Kasumi-1 (cell line): ENCODE measurements around the gene CDV3.

Source experiments
- DNase-seq, 2 experiments: peaks; one replicate each; lab custom pipeline; 2025; lab: John Stamatoyannopoulos, UW

CDV3 gene

GRCh38 chr3:133606342-133606741 lies 32.9 kb downstream of the CDV3 start:
- DNase-seq: no peak

GRCh38 chr3:133606902-133607301 lies 33.4 kb downstream of the CDV3 start:
- no peak for DNase-seq

- no peak for DNase-seq
These were observed 34.3 kb downstream of the CDV3 start for GRCh38 chr3:133607816-133608215.

DNA sequence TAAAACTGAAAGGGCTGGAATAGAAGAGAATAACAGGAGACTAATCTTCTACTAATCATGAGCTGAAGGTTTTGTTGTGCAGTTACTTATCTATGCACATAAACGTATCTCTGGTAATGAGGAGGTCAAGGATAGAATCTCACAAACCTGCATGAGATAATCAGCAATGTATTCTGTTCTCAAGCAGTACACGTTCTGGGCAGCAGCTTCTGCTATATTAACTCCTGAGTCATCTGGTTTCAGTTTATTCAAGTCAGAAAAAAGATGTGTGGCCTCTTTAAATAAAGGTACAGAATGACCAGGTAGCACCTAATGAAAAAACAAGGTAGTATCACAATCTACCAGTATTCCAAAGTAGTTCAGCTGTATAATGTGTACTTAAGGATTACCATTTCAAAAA lies 34.9 kb downstream of the CDV3 start:
- no peak for DNase-seq

DNA sequence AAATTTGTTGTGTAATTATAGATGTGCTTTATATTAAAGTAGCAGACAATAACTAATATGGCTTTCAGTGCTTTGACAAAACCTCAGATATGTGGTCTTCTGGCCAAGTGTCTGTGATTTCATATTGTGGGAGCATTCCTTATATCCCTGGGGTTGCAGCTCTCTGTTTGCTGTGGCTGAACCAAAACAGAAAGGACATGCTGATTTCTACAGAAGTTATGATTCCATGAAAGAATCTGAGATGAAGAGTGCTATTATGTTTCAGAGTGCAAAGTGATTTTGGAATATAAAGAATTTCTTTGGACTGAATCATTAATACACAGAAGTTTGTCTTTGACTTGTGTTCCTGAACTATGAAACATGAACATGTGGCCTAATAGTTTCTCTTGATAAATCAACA lies 36.5 kb downstream of the CDV3 start:
- DNase-seq: no peak

GRCh38 chr3:133611534-133611933 lies 38.0 kb downstream of the CDV3 start:
- DNase-seq: no peak

GRCh38 chr3:133620066-133620784 lies 46.7 kb downstream of the CDV3 start:
- no peak for DNase-seq

DNA sequence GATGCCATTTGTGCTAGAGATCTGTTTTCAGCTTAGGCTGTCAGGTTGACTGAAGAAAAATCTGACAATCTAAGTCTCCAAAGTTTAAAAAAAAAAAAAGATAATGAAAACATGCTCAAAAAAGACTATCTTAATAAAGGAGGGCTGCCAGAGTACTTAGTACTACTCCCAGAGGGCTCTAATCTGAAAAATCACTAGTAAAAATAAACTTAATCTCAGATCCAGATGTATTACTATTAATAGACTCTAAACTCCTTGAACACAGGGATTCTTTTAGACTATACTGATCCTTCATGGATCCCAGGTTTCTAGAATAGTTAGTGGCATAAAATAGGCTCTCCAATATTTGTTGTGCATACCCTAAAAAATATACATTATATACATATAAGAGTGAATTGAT lies 54.3 kb downstream of the CDV3 start:
- DNase-seq: no peak

- no peak for DNase-seq
These were observed 55.7 kb downstream of the CDV3 start for GRCh38 chr3:133629146-133629545.

DNA sequence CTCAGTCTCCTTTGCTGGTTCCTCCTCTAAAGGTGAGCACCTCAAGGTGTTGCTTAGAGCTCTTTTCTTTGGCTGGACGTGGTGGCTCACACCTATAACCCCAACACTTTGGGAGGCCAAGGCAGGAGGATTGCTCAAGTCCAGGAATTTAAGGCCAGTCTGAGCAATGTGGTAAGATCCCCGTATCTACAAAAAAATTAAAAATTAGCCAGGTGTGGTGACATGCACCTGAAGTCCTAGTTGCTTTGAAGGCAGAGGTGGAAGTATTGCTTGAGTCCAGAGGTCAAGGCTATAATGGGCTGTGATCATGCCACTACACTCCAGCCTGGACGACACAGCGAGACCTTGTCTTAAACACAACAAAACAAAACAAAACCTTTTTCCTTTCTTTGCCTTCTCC lies 60.0 kb downstream of the CDV3 start:
- DNase-seq: no peak
